GM19023 (cell line): Measurements from ENCODE around the gene TFDP2.
"Not testable (repeated sequence)": the region's sequence is repeated elsewhere in the genome, so short reads cannot be mapped to it uniquely, and the experiment has no call there.

Source experiments
- ATAC-seq: cut with Tn5 transposase; IDR thresholded peaks from one replicate; pipeline ENCODE4 v1.9.1; 2021; ENCODE audit warnings: mild to moderate bottlenecking, moderate library complexity; ENCODE audit not compliant: unreplicated experiment

The TFDP2 gene

DNA sequence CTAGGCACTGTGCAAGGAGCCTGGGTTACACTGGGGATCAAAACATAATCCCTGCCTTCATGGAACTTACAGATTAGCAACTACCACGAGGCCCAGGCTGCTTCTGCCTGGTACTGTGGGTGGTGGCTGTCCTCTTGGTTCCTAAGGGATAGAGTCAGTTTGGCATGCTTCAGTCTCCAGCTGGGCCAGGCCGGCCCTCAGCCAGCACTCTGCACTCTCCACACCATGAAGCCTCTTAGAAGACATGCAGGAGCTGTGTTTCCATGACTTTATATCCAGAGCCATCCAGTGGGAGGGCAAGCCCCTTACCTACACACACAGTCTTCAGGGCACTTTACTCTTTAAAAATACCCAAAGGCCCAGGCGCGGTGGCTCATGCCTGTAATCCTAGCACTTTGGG, 218.5 kb downstream of the TFDP2 start:
- ATAC-seq = no peak

GRCh38 chr3:141929341-141929995, 219.9 kb downstream of the TFDP2 start:
- ATAC-seq = no peak

DNA sequence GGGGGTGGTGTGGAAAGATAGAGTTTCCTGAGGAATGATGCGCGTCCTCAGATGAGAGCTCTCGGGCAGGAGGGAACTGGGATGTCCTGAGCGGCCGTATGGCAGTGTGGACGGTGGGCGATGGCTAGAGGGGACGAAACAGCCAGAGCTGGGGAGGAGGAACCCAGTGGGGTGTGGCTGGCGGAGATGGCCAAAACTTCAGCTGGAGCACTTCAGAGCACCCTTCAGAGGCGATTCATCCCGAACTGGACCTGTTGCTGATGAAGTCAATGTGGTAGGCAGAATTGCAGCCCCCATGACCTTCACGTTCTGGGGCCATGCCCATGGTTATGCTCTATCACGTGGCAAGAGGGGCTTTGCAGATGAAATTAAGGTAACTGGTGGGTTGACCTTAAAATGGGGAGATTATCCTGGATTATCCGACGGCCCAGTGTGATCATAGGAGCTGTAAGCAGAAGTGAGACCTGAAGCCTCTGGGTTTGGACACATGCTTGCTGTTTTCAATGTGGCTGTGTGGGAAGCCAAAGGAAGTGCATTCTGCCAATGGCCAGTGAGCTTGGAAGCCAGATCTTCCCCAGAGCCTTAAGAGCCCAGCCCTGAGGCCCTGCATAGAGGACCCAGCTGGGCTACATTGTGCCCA, 220.6 kb downstream of the TFDP2 start:
- no peak for ATAC-seq

- no peak for ATAC-seq
Measured at GRCh38 chr3:141926929-141927328, 222.4 kb downstream of the TFDP2 start.

- ATAC-seq = not testable (repeated sequence)
Measured at GRCh38 chr3:141925677-141926076, 223.7 kb downstream of the TFDP2 start.

DNA sequence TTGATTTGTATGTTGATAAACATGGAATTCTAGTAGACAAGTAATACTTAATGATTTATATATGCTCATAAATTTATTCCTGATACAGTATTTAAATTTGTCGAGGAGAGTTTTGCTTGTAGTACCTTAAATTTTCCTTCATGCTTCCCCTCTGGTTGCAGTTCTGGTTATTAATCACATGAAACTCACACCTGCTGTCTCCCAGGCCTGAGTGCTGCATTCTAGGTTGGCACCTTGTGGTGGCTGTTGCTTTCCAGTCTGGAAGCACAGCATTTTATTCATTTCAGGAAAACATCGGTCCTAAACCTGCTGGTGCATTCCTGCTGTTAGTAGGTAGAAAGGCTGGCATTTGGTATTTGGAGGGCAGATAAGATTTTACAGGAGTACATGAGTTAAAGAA, 228.0 kb downstream of the TFDP2 start:
- no peak for ATAC-seq

DNA sequence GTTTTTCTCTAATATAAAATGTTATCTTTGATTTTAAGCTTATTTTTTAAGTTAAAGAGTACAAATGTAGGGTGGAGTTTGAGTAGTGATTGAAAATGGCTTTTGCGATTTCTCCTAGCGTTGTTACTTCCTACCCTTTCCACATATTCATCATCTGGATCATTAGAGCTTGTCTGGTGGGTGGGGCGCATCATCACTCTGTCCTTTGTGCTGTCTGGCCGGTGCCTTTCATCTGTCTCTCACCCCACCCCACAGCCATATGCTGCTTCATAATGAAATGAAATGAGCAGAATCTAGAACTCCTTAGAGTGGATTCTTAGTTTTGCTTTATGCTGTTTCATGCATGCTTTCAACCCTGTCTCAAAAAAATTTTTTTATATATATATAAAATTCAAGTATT, 228.6 kb downstream of the TFDP2 start:
- no peak for ATAC-seq

GRCh38 chr3:141915766-141916165, 233.6 kb downstream of the TFDP2 start:
- no peak for ATAC-seq

- ATAC-seq = no peak
Measured at GRCh38 chr3:141915016-141915415, 234.3 kb downstream of the TFDP2 start.

DNA sequence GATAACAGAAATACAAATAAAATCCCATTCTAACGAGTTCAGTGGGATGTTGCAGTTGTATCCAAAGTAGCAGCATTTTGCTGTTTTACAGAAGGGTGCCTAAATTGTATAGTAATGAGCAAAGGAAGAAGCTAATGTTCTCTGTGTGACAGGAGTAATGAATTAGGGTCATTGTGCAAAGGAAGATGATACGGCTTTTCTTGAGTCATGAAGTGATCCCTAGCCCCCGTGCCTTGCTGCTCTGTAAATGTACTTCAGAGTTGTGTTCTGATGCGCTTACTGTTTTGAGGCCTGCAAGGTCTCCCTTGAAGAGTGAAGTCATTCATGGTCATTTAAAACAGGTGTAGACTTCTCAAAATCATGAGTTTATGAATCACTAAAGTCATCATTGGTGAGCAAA, 235.0 kb downstream of the TFDP2 start:
- no peak for ATAC-seq

- ATAC-seq = no peak
Measured at GRCh38 chr3:141913150-141913811, 236.1 kb downstream of the TFDP2 start.

DNA sequence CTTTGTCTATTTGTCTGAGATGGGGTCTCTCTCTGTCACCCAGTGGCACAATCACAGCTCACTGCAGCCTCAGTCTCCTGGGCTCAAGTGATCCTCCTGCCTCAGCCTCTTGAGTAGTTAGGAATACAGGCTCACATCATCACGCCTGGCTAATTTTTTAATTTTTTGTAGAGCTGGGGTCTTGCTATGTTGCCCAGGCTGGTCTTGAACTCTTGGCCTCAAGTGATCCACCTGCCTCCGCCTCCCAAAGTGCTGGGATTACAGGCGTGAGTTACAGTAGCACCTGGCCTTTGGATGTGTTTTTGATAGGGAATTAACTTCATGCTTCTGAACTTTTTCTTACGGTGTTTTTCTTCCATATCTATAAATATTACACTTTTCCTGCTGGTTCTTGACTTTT, 239.4 kb downstream of the TFDP2 start:
- not testable (repeated sequence) for ATAC-seq

- no peak for ATAC-seq
Measured at GRCh38 chr3:141909408-141909807, 239.9 kb downstream of the TFDP2 start.

DNA sequence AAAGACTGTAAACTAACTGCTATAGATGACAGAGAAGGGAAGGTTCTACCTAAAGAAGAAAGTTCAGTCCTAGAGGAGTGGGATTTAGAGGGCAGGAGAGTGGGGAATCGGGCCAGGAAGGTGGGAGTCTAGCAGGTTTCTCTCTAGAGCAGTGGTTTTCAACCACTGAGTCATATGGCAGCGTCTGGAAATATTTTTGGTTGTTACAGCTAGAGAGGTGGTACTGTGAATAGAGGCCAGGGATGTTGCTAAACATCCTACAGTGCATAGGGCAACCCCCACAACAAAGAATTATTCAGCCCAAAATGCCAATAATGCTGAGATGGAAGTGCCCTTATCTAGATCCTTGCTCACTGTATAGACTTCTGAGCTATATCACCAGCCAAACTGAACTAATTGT, 244.2 kb downstream of the TFDP2 start:
- no peak for ATAC-seq

DNA sequence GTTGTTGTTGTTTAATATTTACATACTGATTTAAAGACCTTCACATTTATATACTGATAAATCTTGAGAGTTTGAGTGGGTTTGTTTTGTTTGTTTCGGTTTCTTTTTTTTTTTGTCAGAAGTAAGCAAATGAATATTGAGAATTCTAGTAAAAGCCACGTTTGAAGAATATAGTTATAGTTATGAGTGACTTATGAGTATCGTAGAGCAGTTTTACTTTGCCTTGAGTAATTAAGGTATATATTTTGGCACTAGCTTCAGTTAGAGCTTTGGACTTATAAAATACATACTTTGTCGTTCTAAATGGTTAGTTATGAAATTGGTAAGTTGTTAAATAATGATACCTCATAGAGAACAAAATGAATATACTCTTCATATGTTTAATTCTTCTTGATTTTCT, 245.1 kb downstream of the TFDP2 start:
- no peak for ATAC-seq

DNA sequence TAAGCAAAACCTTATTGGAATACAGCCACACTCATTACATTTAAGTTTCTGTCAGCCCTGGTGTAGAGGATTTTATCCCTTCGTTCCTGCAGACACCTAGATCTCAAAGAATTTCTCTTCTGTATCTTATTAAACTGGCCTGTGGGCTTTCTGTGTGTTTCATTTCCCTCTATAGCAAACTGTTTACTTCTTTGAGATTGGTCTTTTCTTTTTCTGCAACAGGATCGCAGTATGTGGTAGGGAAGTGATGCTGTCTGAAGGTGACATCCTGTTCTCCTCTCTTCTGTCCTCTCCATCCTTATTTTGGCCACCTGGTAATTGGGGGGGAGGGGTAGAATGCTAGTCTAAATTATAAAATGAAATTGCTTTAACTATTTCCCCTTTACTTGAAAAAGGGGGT, 247.4 kb downstream of the TFDP2 start:
- ATAC-seq = no peak

DNA sequence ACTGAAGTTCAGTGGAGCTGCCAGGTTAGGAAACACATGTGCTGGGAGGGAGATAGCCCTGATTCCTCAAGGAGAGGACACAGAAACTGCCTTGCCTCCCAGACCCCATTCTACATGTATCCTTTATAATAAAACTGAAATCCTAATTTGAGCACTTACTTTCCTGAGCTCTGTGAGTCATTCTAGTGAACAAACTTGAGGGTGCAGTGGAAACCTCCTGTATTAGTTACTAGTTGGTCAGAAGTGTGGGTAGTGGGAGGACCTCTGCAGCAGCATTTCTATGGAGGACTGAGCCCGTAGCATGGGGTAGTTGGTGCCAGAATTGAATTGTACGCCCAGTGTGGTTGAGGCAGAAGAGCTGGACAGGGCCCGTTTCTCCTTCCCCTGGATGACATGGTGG, 249.0 kb downstream of the TFDP2 start:
- no peak for ATAC-seq

DNA sequence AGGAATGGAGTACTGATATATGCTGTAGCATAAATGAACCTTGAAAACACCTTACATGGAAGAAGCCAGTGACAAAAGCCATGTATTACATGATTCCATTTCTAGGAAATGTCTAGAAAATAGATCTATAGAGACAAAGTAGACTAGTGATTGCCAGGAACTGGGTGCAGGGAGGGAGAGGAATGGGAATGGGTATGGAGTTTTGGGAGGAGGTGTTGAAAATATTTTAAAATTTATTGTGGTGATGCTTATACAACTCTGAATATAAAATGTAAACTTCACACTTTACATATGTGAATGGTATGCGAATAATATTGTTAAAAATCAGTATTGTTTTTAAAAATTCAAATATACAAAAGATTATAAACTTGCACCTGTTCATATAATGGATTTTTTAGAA, 250.4 kb downstream of the TFDP2 start:
- ATAC-seq = no peak

DNA sequence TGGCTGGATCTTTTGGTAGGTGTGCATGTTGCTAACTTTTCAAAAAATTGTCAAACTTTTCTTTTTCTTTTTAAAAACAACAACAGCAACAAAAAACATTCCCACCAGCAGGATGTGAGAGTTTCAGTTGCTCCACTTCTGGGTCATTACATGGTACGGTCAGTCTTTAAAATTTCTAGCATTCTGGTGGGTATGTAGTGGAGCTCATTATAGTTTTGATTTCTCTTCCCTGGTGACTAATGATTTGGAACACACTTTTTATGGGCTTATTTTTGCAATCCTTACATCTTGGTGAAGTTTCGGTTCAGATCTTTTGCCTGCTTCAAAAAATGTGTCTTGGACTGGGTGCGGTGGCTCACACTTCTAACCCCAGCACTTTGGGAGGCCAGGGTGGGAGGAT, 253.6 kb downstream of the TFDP2 start:
- no peak for ATAC-seq

DNA sequence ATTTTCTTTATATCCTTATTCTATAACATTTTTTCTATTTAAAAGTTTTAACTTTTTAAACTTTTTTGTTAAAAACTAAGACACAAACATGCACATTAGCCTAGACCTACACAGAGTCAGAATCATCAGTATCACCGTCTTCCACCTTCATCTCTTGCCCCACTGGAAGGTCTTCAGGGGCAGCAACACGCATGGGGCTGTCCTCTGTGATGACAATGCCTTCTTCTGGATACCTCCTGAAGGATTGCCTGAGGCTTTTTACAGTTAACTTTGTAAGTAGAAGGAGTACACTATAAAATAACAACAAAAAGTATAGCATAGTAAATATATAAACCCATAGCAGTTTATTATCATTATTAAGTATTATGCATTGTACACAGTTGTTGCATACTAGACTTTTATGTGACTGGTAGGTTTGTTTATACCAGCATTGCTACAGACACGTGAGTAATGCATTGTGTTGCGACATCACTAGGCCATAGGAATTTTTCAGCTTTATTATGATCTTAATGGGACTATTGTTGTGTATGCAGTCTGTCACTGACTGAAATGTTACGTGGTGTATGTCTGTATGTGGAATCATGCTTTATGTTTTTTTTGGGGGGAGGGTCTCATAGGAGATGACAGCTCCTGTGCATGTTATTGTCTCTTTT, 254.7 kb downstream of the TFDP2 start:
- no peak for ATAC-seq
